GM06990 (cell line): Measurements from ENCODE around the gene TBCK.

Experiments
- DNase-seq: peaks from one replicate; pipeline ENCODE4 v3.0.0-alpha.2; 2011; ENCODE audit not compliant: insufficient read length; ENCODE audit errors: extremely low read depth
- H3K27me3 ChIP-seq: replicated peaks from 2 replicates; pipeline ENCODE4 v1.6.0; 2011; ENCODE audit warnings: low read length; ENCODE audit not compliant: control insufficient read depth, insufficient read depth
- H3K36me3 ChIP-seq: 2 replicates; pipeline ENCODE4 v1.5.1; 2011; ENCODE audit warnings: low read length; ENCODE audit not compliant: control insufficient read depth, insufficient read depth
- H3K4me3 ChIP-seq: replicated peaks from 2 replicates; pipeline ENCODE4 v1.5.1; 2011; ENCODE audit warnings: low read depth, mild to moderate bottlenecking, control low read depth, low read length
- TF ChIP-seq, protein P1 (sequence below): IDR thresholded peaks from 2 replicates; pipeline ENCODE4 v1.5.1; 2011; ENCODE audit warnings: low read length, control low read depth, mild to moderate bottlenecking, inconsistent platforms; ENCODE audit not compliant: insufficient read depth, poor library complexity, severe bottlenecking

TBCK gene

DNA sequence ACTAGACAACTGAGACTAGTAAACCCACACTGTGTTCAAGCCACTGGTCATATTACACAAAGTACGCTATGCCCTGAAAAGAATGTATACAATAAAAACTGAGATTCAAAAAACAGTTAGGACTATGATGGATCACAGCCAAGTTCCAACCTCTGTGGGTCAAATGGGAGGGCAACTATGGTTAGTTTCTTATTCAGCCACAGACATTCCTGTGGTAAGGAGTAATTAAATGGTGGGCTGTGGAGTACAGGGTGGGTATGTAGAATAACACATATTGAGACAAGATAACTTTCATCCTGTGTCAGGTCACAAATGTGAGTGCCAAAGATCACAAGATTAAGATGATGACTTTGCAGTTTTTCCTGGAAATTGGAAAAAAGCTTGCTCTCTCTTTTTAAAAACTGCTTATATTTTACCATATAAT, 253.5 kb downstream of the TBCK start:
- Histone ChIP-seq H3K36me3 (no peaks in the 10 kb centered on the region; the same call in 1 of the 2 replicates), H3K4me3 (no peak overlapping the region), H3K27me3 (no peaks in the 10 kb centered on the region)
- no peak for DNase-seq
- TF ChIP-seq, protein P1, sequence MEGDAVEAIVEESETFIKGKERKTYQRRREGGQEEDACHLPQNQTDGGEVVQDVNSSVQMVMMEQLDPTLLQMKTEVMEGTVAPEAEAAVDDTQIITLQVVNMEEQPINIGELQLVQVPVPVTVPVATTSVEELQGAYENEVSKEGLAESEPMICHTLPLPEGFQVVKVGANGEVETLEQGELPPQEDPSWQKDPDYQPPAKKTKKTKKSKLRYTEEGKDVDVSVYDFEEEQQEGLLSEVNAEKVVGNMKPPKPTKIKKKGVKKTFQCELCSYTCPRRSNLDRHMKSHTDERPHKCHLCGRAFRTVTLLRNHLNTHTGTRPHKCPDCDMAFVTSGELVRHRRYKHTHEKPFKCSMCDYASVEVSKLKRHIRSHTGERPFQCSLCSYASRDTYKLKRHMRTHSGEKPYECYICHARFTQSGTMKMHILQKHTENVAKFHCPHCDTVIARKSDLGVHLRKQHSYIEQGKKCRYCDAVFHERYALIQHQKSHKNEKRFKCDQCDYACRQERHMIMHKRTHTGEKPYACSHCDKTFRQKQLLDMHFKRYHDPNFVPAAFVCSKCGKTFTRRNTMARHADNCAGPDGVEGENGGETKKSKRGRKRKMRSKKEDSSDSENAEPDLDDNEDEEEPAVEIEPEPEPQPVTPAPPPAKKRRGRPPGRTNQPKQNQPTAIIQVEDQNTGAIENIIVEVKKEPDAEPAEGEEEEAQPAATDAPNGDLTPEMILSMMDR: no peak

DNA sequence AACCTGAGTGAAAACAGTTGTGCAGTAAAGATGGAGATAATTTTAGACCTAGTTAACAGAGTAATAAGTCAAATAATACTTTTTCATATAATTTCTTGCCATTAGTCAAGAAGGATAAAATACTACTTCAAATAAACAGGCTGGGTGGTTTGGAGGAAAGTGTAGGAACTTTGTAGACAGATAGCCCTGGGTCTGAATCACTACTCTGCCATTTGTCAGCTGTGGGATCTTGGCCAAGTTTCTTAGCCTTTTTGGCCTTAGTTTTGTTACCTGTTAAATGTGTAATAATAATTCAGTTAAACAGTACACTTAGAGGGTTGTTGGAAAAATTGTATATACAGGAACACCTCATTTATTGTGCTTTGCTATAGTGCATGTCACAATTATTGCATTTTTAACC, 257.1 kb downstream of the TBCK start:
- H3K27me3 ChIP-seq: no peaks in the 10 kb centered on the region
- TF ChIP-seq, protein P1: no peak
- H3K4me3 ChIP-seq: no peak overlapping the region
- no peak for DNase-seq
- no peaks in the 10 kb centered on the region; the same call in 1 of the 2 replicates for H3K36me3 ChIP-seq

DNA sequence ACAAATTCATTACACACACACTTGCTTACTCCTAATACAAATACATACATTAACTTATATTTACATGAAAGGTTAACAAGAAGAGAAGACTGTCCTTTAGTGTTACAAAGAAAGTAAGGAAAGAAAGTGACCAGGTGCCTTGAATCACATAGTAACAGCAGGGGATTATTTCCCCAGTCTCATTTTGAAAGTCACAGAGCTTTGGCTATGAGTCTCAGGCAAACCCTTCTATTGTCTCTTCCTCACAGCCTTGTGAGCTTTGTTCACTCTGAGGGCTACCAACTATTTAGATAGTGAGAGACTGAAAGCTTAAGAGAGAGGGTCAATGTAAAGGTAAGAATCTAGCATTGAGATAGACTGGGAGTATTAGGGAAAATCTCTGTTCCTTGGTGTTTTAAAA, 259.1 kb downstream of the TBCK start:
- H3K36me3 ChIP-seq: no peaks in the 10 kb centered on the region; the same call in 1 of the 2 replicates
- H3K27me3 ChIP-seq: no peaks in the 10 kb centered on the region
- DNase-seq: no peak
- no peak overlapping the region for H3K4me3 ChIP-seq
- TF ChIP-seq, protein P1: no peak

DNA sequence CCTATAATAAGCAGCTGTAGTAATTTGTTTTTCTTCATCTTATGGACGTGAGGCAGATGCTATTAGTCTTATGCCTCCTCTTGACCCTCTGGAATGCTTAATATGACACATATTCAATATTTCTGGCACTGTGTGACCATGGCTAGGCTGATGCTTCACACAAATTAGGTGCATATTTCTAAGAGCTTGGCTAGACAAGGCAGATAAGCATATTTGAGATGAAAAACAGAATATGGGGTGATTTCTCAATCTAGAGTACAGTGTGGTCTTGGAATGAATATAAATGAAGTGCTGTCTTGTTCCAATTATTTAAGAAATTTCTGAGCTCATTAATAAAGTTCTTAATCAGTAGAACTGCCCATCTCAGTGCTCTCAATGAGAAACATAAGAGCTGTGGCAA, 264.5 kb downstream of the TBCK start:
- Histone ChIP-seq H3K36me3 (no peaks in the 10 kb centered on the region), H3K4me3 (no peak overlapping the region), H3K27me3 (no peaks in the 10 kb centered on the region)
- TF ChIP-seq, protein P1: no peak
- no peak for DNase-seq

DNA sequence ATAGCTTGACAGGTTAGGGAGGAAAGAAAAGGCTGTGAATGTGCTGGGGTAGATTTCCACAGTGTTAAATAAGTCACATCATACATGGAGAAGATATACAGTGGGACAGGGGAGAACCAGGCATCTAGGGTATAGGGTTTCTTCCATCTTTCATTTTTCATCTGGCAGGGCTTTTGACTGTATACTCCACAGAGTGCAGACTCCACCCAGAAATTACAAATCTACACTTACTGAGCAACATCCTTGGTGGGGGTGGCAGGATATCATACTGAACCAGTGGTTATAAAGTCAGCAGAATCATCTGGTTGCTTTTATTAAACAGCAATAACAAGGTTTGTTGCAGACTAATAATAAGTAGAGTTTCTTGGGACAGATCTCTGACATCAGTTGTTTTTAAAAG, 266.5 kb downstream of the TBCK start:
- Histone ChIP-seq H3K36me3 (no peaks in the 10 kb centered on the region; the same call in 1 of the 2 replicates), H3K4me3 (no peak overlapping the region), H3K27me3 (no peaks in the 10 kb centered on the region)
- TF ChIP-seq, protein P1: no peak
- DNase-seq: no peak

DNA sequence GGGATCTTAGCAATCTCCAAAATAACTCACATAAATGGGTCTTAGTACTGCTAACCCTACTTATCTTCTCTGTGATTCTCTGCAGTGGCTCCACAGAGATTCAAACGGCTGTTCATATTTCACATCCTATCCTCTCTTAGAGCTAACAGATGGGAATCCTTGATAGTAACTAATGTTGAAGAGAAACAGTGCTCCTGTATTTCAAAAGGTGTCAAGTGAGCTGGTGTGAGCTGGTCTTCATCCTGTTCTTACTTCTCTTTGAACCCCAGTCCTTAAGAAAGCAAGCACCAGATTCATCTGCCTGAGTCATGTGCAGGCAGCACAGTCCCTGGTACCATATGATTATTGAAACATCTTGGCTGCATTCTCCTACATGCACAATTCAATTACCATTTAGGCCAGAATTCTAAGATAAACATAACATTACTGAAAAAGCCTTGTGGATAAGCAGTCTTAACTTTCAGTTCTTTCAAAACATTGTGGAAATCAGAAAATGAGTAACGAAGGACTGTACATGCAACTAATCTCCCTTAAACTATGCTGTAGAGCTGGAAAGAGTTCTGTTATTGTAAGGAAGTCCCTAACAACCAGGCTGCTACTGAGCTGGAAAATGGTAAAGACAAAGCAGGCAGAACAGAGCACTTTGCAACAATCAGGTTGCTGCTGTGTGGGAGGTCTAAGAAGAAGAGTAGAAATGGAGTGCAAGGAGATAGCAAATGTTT, 267.6 kb downstream of the TBCK start:
- DNase-seq: no peak
- TF ChIP-seq, protein P1: no peak

More for the DNA sequence above, 267.6 kb downstream of the TBCK start:
- Histone ChIP-seq H3K27me3 (no peaks in the 10 kb centered on the region), H3K4me3 (no peak overlapping the region), H3K36me3 (no peaks in the 10 kb centered on the region; the same call in 1 of the 2 replicates)
